ENCODE data around the gene PARP2.

Gene PARP2

GRCh38 chr14:20400965-20401593, 57.6 kb downstream of the PARP2 start:
- peak; percentile 18 for DNase-seq (ENCODE audit: low read depth)

- no peak for DNase-seq (ENCODE audit: low read depth)
Observed at GRCh38 chr14:20403521-20403920, 60.1 kb downstream of the PARP2 start.
